ENCODE results near the gene PLA2G4D.

- TF ChIP-seq, protein P1, sequence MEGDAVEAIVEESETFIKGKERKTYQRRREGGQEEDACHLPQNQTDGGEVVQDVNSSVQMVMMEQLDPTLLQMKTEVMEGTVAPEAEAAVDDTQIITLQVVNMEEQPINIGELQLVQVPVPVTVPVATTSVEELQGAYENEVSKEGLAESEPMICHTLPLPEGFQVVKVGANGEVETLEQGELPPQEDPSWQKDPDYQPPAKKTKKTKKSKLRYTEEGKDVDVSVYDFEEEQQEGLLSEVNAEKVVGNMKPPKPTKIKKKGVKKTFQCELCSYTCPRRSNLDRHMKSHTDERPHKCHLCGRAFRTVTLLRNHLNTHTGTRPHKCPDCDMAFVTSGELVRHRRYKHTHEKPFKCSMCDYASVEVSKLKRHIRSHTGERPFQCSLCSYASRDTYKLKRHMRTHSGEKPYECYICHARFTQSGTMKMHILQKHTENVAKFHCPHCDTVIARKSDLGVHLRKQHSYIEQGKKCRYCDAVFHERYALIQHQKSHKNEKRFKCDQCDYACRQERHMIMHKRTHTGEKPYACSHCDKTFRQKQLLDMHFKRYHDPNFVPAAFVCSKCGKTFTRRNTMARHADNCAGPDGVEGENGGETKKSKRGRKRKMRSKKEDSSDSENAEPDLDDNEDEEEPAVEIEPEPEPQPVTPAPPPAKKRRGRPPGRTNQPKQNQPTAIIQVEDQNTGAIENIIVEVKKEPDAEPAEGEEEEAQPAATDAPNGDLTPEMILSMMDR (IDR thresholded peaks at IDR 0.05), result no peak
- TF ChIP-seq POLR2A (IDR thresholded peaks at IDR 0.05) (no peak), EP300 (IDR thresholded peaks at IDR 0.05) (no peak)
Measured at GRCh38 chr15:42078903-42079302, 15.5 kb downstream of the PLA2G4D start.
